ENCODE results near the gene FBF1. TPM values are rescaled to one million over a fixed set of nuclear protein-coding genes. Genes with fewer than 3 reads are reported as not detected.
A peak's percentile ranks its signal among the peaks of the same experiment; 100 is the strongest.

Gene FBF1
- total RNA-seq = 10 to 100 TPM; 11.0 to 16.5 (median 14.2) TPM

DNA sequence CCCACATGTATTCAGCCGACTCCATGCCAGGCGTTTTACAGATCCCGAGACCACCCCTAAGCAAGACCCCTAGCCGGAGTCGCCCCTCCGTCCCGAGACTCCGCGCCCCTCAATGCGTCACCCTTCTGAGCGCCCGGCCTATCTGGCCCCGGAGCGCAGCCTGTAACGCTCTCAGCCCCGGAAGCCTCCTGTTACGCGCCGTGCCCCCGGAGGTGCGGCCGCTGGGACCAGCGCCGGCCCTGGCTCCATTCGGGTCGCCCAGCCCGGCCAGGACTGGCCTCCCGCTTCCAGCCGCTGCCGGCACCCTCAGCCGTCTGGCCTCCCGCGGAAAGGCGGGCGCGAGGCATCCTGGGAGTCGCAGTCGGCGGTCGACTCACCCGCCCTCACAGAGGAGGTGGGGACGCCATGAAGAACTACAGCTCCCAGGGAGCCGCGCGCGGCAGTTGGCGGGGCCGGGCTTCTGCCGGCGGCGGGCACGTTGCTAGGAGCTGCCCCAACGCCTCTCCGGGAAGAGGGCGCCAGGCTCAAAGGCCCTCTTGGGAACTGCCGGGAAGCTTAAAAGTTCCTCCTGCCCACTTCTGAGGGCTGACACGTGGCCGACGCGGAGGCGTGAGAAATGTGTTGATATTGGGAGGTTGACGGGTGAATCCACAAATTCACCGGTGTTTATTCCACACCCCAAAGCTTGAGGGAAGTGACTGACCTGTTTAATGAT, at the start of gene FBF1:
TSS of gene FBF1 (minus strand) at position 316 of the 715 bp plus-strand sequence. CDS start 2,893 bp downstream, outside the sequence.
- peak within 1 kb of the TSS; percentile 76 to 88 for H3K4me3 ChIP-seq
- no peaks in the 10 kb centered on the region for H3K27me3 ChIP-seq
- peak; percentile 89 to 92 for DNase-seq
- H3K9me3 ChIP-seq = no peaks in the 10 kb centered on the region
- TF ChIP-seq CTCF (IDR thresholded peaks at IDR 0.05) (peak in 2 of 4 experiments; percentile 18 to 42), POLR2A (IDR thresholded peaks at IDR 0.05) (peak; percentile 78 to 87)
- H3K36me3 ChIP-seq = no peaks in the 10 kb centered on the region
- H3K4me1 ChIP-seq = no peaks in the 10 kb centered on the region
- H3K27ac ChIP-seq = peak within 1 kb of the TSS; percentile 79 to 87
- intact Hi-C loops (cut with DNase I; ENCODE audit: low total_unique reads) = no loop called here

- no peaks in the 10 kb centered on the region for H3K4me1 ChIP-seq
- intact Hi-C loops (cut with DNase I; ENCODE audit: low total_unique reads) = no loop called here
- no peaks in the 10 kb centered on the region for H3K9me3 ChIP-seq
- no peak overlapping the region for H3K4me3 ChIP-seq
- H3K27ac ChIP-seq = no peak overlapping the region
- no peaks in the 10 kb centered on the region for H3K36me3 ChIP-seq
- H3K27me3 ChIP-seq = no peaks in the 10 kb centered on the region
- DNase-seq = no peak
- TF ChIP-seq POLR2A (IDR thresholded peaks at IDR 0.05) = no peak
- no peak for TF ChIP-seq CTCF (IDR thresholded peaks at IDR 0.05)
These were observed 46.2 kb upstream of the FBF1 start for GRCh38 chr17:75987041-75987440.

- H3K4me1 ChIP-seq = no peaks in the 10 kb centered on the region
- no peaks in the 10 kb centered on the region for H3K36me3 ChIP-seq
- no peak for DNase-seq
- no peaks in the 10 kb centered on the region for H3K27me3 ChIP-seq
- intact Hi-C loops (cut with DNase I; ENCODE audit: low total_unique reads) = no loop called here
- no peak for TF ChIP-seq POLR2A (IDR thresholded peaks at IDR 0.05)
- no peak for TF ChIP-seq CTCF (IDR thresholded peaks at IDR 0.05)
- no peak overlapping the region for H3K4me3 ChIP-seq
- no peaks in the 10 kb centered on the region for H3K9me3 ChIP-seq
- no peak overlapping the region for H3K27ac ChIP-seq
These were observed 45.1 kb upstream of the FBF1 start for GRCh38 chr17:75985986-75986385.

DNA sequence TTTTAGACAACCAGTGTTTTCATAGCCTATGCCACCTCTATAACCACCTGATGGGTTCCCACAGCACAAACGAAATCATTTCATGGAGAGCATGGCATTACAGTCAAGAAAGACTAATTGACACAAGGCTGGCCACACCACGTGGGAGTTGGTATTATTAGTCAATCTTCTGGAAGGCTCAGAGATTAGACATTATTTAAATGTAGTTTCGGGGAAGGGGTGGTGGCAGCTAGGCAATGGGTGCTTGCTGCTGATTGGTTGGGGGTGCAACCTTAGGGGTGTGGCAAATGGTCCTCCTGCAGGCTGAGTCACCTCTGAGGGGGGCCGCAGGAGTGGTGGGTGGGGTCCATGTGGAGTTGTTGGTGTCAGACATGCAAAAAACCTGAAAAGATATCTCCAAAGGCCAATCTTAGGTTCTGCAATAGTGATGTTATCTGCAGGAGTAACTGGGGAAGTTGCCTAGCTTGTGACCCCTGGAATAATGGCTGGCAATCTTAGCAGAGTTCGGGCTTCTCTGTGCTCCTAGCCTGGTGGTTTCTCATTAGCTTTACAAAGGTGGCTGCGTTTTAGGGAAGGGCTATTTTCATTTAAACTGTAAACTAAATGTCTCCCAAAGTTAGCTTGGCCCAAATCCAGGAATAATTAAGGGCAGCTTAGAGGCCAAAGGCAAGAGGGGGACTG, 42.8 kb upstream of the FBF1 start:
- Histone ChIP-seq H3K4me1 (no peaks in the 10 kb centered on the region), H3K27ac (peak overlapping the region; percentile 99 to 100), H3K9me3 (no peaks in the 10 kb centered on the region), H3K27me3 (no peaks in the 10 kb centered on the region), H3K36me3 (no peaks in the 10 kb centered on the region), H3K4me3 (no peak overlapping the region)
- intact Hi-C loops (cut with DNase I; ENCODE audit: low total_unique reads) = no loop called here
- peak in 1 of 2 donors; percentile 51 for DNase-seq
- TF ChIP-seq POLR2A (IDR thresholded peaks at IDR 0.05) (no peak), CTCF (IDR thresholded peaks at IDR 0.05) (no peak)

- DNase-seq = no peak
- peak overlapping the region; percentile 99 to 100 for H3K27ac ChIP-seq
- no peak overlapping the region for H3K4me3 ChIP-seq
- intact Hi-C loops (cut with DNase I; ENCODE audit: low total_unique reads) = no loop called here
- no peaks in the 10 kb centered on the region for H3K4me1 ChIP-seq
- no peaks in the 10 kb centered on the region for H3K27me3 ChIP-seq
- H3K36me3 ChIP-seq = no peaks in the 10 kb centered on the region
- TF ChIP-seq CTCF (IDR thresholded peaks at IDR 0.05) (no peak), POLR2A (IDR thresholded peaks at IDR 0.05) (no peak)
- H3K9me3 ChIP-seq = no peaks in the 10 kb centered on the region
These were observed 40.3 kb upstream of the FBF1 start for GRCh38 chr17:75981019-75981615.
